ENCODE measurements around the gene EHMT1. TPM values are rescaled to one million over a fixed set of nuclear protein-coding genes. Genes with fewer than 3 reads are reported as not detected.
A peak's percentile ranks its signal among the peaks of the same experiment; 100 is the strongest.

Gene EHMT1
- total and polyA plus RNA-seq, 4 donors: 14.7 to 85.8 (median 51.0) TPM

DNA sequence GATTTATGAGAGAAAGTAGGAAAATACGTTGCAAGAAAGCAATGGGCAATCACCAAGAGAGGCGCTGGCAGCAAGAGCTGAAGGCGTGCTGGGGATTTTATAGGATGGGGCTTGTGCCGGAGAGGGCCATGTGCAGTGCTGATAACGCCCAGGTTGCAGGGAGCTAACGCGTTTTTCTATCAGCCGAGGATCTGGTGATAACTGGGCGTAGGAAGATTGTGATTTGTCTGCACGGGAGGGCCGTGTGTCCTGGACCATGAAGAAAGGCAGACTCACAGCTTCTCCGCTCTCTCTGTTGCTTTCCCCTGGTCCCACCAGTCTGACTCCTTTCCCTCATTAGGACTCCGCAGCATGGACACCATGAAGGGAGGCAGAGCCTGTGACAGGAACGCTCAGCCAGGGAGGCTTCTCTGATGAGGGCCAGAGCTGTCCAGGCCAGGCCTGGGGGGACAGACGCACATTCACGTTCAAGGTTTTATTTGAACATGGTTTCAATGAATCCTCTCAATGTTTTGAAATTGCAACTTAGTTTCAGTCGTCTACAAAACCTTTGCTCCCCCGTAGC is 246.9 kb downstream of the EHMT1 start:
- Histone ChIP-seq H3K4me1 (ENCODE audit: control insufficient read depth in 1 of 2, insufficient read depth in 2 of 2, low read length in 2 of 2) (no peaks in the 10 kb centered on the region), H3K4me3 (ENCODE audit: low read length in 2 of 2) (no peak overlapping the region), H3K9me3 (ENCODE audit: control insufficient read depth, low read length) (no peaks in the 10 kb centered on the region), H3K36me3 (ENCODE audit: control insufficient read depth in 1 of 2, insufficient read depth in 2 of 2, low read length in 1 of 2) (no peaks in the 10 kb centered on the region), H3K27me3 (ENCODE audit: control insufficient read depth in 1 of 2, insufficient read depth in 2 of 2, low read length in 1 of 2) (no peaks in the 10 kb centered on the region), H3K27ac (ENCODE audit: low read depth in 1 of 2, low read length in 2 of 2) (no peak overlapping the region)
- ATAC-seq (ENCODE audit: low FRiP score): no peak
- WGBS, 2 donors: 76 to 77% methylated on average over 18 of the region's 18 CpGs
- intact Hi-C loops (cut with DNase I): loop anchor here in 1 of 2 donors (5.0 kb wide), 1 partner anchor 87 kb away; no protein-coding TSS in a partner anchor
- DNase-seq: no peak

DNA sequence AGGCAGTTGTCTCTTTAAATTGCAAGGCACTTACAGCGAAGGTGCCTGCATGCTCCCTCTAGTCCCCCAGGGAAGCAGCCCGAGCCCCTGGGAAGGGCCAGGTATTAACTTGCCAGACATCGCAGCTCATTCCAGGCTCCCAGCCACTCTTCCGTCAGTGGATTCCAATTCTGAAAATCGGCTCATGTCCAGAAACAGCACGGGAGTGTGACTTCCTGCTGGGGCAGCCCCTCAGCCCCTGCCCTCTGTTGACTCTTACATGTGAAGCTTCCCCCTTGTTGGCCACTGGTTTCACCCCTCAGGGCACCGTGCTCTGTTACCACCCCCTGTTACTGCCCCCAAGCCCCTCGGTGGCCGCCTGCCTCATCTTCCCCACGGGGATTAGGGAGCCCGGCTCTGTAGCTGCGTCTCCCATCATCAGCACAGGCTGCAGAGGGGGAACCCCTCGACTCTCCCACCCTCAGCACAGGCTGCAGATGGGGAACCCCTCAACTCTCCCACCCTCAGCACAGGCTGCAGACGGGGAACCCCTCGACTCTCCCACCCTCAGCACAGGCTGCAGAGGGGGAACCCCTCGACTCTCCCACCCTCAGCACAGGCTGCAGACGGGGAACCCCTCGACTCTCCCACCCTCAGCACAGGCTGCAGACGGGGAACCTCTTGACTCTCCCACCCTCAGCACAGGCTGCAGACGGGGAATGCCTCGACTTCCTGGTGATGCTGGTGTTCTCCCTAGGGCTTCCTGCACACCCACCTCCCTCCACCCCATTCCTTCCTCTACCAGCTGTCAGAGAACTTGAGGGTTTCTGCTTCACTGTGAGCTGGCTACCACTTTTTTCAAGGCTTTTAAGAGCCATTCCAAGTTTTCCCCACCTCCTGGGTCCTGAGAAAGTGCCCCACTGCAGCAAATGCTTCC is 247.7 kb downstream of the EHMT1 start:
- H3K36me3 ChIP-seq (ENCODE audit: control insufficient read depth in 1 of 2, insufficient read depth in 2 of 2, low read length in 1 of 2): no peaks in the 10 kb centered on the region
- H3K4me3 ChIP-seq (ENCODE audit: low read length in 2 of 2): no peak overlapping the region
- DNase-seq (no peak), ATAC-seq (ENCODE audit: low FRiP score) (no peak)
- WGBS, 2 donors: 45 to 57% methylated on average over 21 of the region's 21 CpGs
- H3K27me3 ChIP-seq (ENCODE audit: control insufficient read depth in 1 of 2, insufficient read depth in 2 of 2, low read length in 1 of 2): no peaks in the 10 kb centered on the region
- intact Hi-C loops (cut with DNase I): loop anchor here in 1 of 2 donors (5.0 kb wide), 1 partner anchor 86 kb away; no protein-coding TSS in a partner anchor
- no peak overlapping the region for H3K27ac ChIP-seq (ENCODE audit: low read depth in 1 of 2, low read length in 2 of 2)
- no peaks in the 10 kb centered on the region for H3K9me3 ChIP-seq (ENCODE audit: control insufficient read depth, low read length)
- no peaks in the 10 kb centered on the region for H3K4me1 ChIP-seq (ENCODE audit: control insufficient read depth in 1 of 2, insufficient read depth in 2 of 2, low read length in 2 of 2)

DNA sequence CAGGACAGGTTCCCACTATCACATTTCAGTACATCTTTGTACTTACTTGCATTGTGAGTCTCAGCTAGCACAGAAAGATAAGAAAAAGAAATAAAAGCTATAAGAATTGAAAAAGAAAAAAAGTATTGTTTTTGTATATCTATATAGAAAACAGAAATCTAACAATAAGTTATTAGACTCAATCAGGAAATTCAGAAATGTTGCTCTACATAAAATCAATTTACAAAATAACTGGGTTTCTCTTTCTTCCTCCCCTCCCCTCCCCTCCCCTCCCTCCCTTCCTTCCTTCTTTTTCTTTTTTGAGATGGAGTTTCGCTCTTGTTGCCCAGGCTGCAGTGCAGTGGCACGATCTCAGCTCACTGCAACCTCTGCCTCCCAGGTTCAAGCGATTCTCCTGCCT is 251.6 kb downstream of the EHMT1 start:
- Histone ChIP-seq H3K36me3 (ENCODE audit: control insufficient read depth in 1 of 2, insufficient read depth in 2 of 2, low read length in 1 of 2) (no peaks in the 10 kb centered on the region), H3K27ac (ENCODE audit: low read depth in 1 of 2, low read length in 2 of 2) (no peak overlapping the region), H3K4me1 (ENCODE audit: control insufficient read depth in 1 of 2, insufficient read depth in 2 of 2, low read length in 2 of 2) (no peaks in the 10 kb centered on the region), H3K27me3 (ENCODE audit: control insufficient read depth in 1 of 2, insufficient read depth in 2 of 2, low read length in 1 of 2) (no peaks in the 10 kb centered on the region), H3K4me3 (ENCODE audit: low read length in 2 of 2) (no peak overlapping the region), H3K9me3 (ENCODE audit: control insufficient read depth, low read length) (no peaks in the 10 kb centered on the region)
- intact Hi-C loops (cut with DNase I): no loop called here
- DNase-seq (no peak), ATAC-seq (ENCODE audit: low FRiP score) (no peak)
- 77 to 82% methylated on average over 3 of the region's 3 CpGs for WGBS, 2 donors

DNA sequence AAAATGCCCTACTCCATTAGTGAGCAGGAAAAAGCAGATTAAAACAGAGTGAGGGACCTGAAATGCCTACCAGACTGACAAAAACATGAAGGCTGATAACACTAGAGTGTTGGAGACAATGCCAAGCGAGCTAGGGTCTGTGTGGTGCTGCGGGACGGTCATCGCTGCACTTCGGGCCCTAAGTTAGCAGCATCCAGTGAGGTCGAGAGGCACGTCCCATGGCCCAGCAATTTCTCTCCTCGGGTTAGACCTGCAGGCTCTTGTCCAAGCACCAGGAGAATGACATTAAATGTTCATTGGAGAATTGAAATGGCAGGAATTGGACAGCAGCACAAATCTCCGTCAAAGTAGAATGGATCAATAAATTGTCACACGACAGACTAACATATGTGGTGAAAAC is 253.5 kb downstream of the EHMT1 start:
- Histone ChIP-seq H3K4me1 (ENCODE audit: control insufficient read depth in 1 of 2, insufficient read depth in 2 of 2, low read length in 2 of 2) (no peaks in the 10 kb centered on the region), H3K4me3 (ENCODE audit: low read length in 2 of 2) (no peak overlapping the region), H3K27ac (ENCODE audit: low read depth in 1 of 2, low read length in 2 of 2) (no peak overlapping the region), H3K36me3 (ENCODE audit: control insufficient read depth in 1 of 2, insufficient read depth in 2 of 2, low read length in 1 of 2) (no peaks in the 10 kb centered on the region), H3K27me3 (ENCODE audit: control insufficient read depth in 1 of 2, insufficient read depth in 2 of 2, low read length in 1 of 2) (no peaks in the 10 kb centered on the region), H3K9me3 (ENCODE audit: control insufficient read depth, low read length) (peaks cover 3% of the 10 kb centered on the region)
- no peak for ATAC-seq (ENCODE audit: low FRiP score)
- intact Hi-C loops (cut with DNase I): no loop called here
- DNase-seq: no peak
- 81 to 82% methylated on average over 10 of the region's 10 CpGs for WGBS, 2 donors

DNA sequence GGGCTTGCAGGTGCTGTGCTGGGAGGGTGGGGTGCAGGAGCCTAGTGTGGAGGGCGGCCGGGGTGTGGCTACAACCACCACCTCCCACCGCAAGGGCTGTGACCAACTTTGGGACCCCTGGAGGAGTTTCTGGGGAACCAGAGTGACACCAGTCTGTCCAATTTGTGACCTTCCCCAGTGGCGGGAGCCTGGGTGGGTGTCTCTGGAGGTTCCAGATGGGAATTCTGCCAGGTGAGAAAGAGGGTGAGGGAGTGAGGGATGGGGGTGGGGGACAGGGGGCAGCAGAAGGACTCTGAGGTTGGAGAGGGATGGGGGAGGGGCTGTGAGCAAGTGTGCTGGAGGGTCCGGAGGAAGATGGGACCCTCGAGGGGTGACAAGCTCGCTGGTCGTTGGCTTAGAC is 254.6 kb downstream of the EHMT1 start:
- Histone ChIP-seq H3K36me3 (ENCODE audit: control insufficient read depth in 1 of 2, insufficient read depth in 2 of 2, low read length in 1 of 2) (no peaks in the 10 kb centered on the region), H3K27ac (ENCODE audit: low read depth in 1 of 2, low read length in 2 of 2) (no peak overlapping the region), H3K4me3 (ENCODE audit: low read length in 2 of 2) (no peak overlapping the region), H3K9me3 (ENCODE audit: control insufficient read depth, low read length) (peaks cover 3% of the 10 kb centered on the region), H3K27me3 (ENCODE audit: control insufficient read depth in 1 of 2, insufficient read depth in 2 of 2, low read length in 1 of 2) (no peaks in the 10 kb centered on the region), H3K4me1 (ENCODE audit: control insufficient read depth in 1 of 2, insufficient read depth in 2 of 2, low read length in 2 of 2) (no peaks in the 10 kb centered on the region)
- no peak for ATAC-seq (ENCODE audit: low FRiP score)
- DNase-seq: no peak
- 67 to 74% methylated on average over 8 of the region's 8 CpGs for WGBS, 2 donors
- intact Hi-C loops (cut with DNase I): no loop called here

DNA sequence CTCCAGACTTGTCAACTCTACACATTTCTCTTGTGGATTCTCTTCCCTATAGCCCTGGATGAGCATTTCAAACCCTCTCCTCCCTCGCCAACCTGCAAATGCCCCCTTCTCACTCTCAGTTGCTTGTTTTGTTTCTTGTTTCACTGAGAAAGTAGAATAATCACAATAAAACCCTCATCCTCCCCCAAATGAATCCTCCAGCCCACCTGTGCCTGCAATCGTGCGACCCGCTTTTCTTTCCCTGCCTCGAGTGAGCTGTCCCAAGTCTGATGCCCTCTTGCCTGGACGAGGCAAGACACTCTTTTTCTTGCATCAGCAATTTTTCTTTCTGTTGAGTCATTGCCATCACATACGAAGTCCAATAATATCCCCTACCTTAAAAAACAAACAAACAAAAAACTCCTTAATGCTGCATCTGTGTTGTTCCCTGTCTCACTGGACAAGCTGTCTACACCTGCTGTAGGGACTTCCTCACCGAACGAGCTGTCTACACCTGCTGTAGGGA is 255.1 kb downstream of the EHMT1 start:
- H3K9me3 ChIP-seq (ENCODE audit: control insufficient read depth, low read length): peaks cover 3% of the 10 kb centered on the region
- ATAC-seq (ENCODE audit: low FRiP score): no peak
- no peak overlapping the region for H3K4me3 ChIP-seq (ENCODE audit: low read length in 2 of 2)
- H3K27ac ChIP-seq (ENCODE audit: low read depth in 1 of 2, low read length in 2 of 2): no peak overlapping the region
- H3K27me3 ChIP-seq (ENCODE audit: control insufficient read depth in 1 of 2, insufficient read depth in 2 of 2, low read length in 1 of 2): no peaks in the 10 kb centered on the region
- H3K36me3 ChIP-seq (ENCODE audit: control insufficient read depth in 1 of 2, insufficient read depth in 2 of 2, low read length in 1 of 2): no peaks in the 10 kb centered on the region
- 80 to 83% methylated on average over 9 of the region's 9 CpGs for WGBS, 2 donors
- intact Hi-C loops (cut with DNase I): no loop called here
- no peak for DNase-seq
- no peaks in the 10 kb centered on the region for H3K4me1 ChIP-seq (ENCODE audit: control insufficient read depth in 1 of 2, insufficient read depth in 2 of 2, low read length in 2 of 2)

DNA sequence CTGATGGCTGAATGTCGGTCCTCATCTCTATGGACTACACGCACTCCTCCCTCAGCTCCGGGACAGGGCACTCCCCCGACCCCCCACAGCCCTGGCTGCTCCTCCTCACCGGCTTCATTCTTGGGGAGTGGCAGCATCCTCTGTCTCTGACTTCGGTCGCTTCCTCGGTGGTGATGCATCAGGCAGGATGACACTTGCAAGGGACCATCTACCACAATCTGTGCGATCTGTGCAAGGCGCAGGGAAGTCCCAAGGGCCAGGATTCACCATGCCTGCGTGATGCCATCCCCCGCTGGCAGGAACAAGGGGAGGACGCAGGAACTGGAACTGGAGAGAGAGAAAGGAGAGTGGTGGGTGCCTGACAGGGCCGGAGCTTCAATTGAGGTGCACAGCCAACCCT is 256.5 kb downstream of the EHMT1 start:
- no peaks in the 10 kb centered on the region for H3K36me3 ChIP-seq (ENCODE audit: control insufficient read depth in 1 of 2, insufficient read depth in 2 of 2, low read length in 1 of 2)
- H3K4me3 ChIP-seq (ENCODE audit: low read length in 2 of 2): no peak overlapping the region
- 81 to 84% methylated on average over 14 of the region's 14 CpGs for WGBS, 2 donors
- no peak overlapping the region for H3K27ac ChIP-seq (ENCODE audit: low read depth in 1 of 2, low read length in 2 of 2)
- no peaks in the 10 kb centered on the region for H3K27me3 ChIP-seq (ENCODE audit: control insufficient read depth in 1 of 2, insufficient read depth in 2 of 2, low read length in 1 of 2)
- peak in 1 of 2 donors; percentile 55 for DNase-seq
- intact Hi-C loops (cut with DNase I): no loop called here
- no peak for ATAC-seq (ENCODE audit: low FRiP score)
- H3K9me3 ChIP-seq (ENCODE audit: control insufficient read depth, low read length): peaks cover 3% of the 10 kb centered on the region
- H3K4me1 ChIP-seq (ENCODE audit: control insufficient read depth in 1 of 2, insufficient read depth in 2 of 2, low read length in 2 of 2): no peaks in the 10 kb centered on the region

DNA sequence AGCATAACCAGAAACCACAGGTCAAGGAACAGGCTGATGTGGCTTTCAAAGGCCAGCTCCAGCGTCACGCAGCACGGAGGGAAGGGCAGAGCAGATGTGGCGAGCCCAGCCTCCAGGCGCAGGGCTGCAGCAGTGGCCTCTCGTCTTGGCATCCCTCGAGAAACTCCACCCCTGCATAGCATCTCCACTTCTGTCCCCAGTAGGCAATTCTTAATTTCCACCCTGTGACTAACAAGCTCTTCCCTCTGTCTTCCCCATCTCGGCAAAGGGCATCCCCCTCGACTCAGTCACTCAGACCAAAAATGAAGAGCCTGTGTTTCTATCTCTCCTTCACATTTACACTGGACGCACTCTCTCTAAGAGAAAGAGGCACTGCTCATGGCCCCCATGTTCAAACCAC is 257.0 kb downstream of the EHMT1 start:
- no peak for ATAC-seq (ENCODE audit: low FRiP score)
- Histone ChIP-seq H3K9me3 (ENCODE audit: control insufficient read depth, low read length) (peaks cover 3% of the 10 kb centered on the region), H3K27me3 (ENCODE audit: control insufficient read depth in 1 of 2, insufficient read depth in 2 of 2, low read length in 1 of 2) (no peaks in the 10 kb centered on the region), H3K4me1 (ENCODE audit: control insufficient read depth in 1 of 2, insufficient read depth in 2 of 2, low read length in 2 of 2) (no peaks in the 10 kb centered on the region), H3K27ac (ENCODE audit: low read depth in 1 of 2, low read length in 2 of 2) (no peak overlapping the region), H3K36me3 (ENCODE audit: control insufficient read depth in 1 of 2, insufficient read depth in 2 of 2, low read length in 1 of 2) (no peaks in the 10 kb centered on the region), H3K4me3 (ENCODE audit: low read length in 2 of 2) (no peak overlapping the region)
- DNase-seq: no peak
- 83 to 86% methylated on average over 10 of the region's 10 CpGs for WGBS, 2 donors
- intact Hi-C loops (cut with DNase I): no loop called here

DNA sequence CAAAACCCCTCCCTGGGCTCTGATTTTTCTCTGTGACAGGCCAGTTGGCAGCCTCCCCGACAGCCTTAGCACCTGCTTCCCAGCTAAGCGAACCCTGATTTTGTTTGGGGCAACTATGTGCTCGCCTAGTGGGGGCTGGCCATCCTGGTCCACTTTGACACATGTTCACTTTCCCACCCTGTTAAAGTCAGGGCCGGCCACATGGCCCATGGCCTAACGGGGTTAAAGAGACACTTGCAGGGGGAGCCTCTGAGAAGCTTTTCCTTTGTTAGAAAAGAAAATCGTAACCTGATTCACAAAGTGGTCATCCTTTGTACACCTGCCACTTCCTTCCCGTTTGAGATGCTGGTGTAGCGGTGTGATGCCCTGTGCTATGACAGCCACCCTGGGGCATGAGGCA is 257.5 kb downstream of the EHMT1 start:
- Histone ChIP-seq H3K27me3 (ENCODE audit: control insufficient read depth in 1 of 2, insufficient read depth in 2 of 2, low read length in 1 of 2) (no peaks in the 10 kb centered on the region), H3K36me3 (ENCODE audit: control insufficient read depth in 1 of 2, insufficient read depth in 2 of 2, low read length in 1 of 2) (no peaks in the 10 kb centered on the region), H3K4me3 (ENCODE audit: low read length in 2 of 2) (no peak overlapping the region), H3K4me1 (ENCODE audit: control insufficient read depth in 1 of 2, insufficient read depth in 2 of 2, low read length in 2 of 2) (no peaks in the 10 kb centered on the region), H3K9me3 (ENCODE audit: control insufficient read depth, low read length) (peaks cover 3% of the 10 kb centered on the region), H3K27ac (ENCODE audit: low read depth in 1 of 2, low read length in 2 of 2) (no peak overlapping the region)
- 83 to 87% methylated on average over 8 of the region's 8 CpGs for WGBS, 2 donors
- intact Hi-C loops (cut with DNase I): no loop called here
- DNase-seq: peak in 1 of 2 donors; percentile 51
- ATAC-seq (ENCODE audit: low FRiP score): no peak
